Activated CD4-positive, alpha-beta T cell treated with anti-CD3 and anti-CD28 coated beads for 24 hours (primary cell): ENCODE data around the gene UBAC1.
"Not testable (repeated sequence)": the region's sequence is repeated elsewhere in the genome, so short reads cannot be mapped to it uniquely, and the experiment has no call there.

Experiments
- DNase-seq, 2 donors: peaks; one replicate each; pipeline ENCODE4 v3.0.0-alpha.2; 2020; ENCODE audit warnings: low read depth in 2 of 2

Gene UBAC1

DNA sequence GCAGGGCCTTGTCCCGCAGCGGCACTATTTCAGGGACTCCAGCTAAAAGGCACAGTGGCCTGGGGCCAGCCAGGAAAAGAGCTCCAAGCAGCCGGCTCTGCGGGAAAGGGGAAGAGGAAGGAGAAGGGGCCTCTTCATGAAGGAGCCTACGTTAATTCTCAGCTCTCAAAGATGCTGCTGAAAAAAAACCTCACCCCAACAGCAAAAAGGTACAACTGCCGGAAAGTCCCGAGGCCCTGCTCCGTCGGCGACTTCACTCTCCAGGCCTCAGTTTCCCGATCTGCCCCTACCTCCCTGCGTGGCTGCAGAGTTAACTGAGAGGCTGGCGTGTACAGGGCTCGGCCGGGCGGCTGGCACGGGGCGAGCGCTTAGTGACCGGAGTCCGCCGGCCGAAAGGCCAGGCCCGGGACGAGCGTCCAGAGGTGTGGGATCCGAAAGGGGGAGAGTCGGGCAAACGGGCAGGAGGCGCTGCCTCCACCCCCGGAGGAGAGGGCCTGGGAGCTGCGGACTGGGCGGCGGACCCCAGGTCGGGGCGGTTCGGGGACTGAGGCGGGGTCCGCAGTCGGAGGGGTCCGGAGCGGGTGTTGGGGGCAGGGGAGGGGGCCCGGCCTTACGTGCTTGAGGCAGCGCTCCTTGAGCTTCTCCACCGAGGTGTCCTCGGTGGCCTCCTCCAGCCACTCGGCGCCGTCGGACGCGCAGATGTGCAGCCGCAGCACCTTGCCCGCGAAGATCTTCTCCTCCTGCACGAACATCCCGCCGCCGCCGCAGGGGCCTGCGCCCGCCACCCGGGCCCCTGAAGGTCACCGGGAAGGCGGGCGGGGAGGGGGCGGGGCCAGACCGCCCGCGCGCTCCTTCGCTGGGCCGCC lies 529 bp downstream of the UBAC1 start:
- DNase-seq = no peak

DNA sequence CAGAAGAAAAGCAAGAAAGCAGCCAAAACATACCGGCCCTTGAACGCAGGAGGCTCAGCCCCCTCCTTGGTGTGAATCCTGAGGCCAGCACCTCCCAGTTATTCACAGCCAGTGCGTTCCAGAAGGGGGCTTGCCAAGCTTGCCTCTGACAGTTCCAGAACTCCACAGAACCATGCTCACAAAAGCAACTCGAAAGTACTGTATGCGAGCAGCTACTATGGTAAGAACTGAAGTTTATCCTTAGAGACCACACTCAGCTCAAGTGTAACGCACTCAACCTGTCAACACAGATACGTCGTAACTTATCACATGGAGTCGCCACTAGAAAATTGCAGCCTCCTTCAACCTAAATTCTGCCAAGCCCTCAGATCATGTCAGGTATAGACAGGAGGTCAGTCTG lies 1.4 kb downstream of the UBAC1 start:
- no peak for DNase-seq

DNA sequence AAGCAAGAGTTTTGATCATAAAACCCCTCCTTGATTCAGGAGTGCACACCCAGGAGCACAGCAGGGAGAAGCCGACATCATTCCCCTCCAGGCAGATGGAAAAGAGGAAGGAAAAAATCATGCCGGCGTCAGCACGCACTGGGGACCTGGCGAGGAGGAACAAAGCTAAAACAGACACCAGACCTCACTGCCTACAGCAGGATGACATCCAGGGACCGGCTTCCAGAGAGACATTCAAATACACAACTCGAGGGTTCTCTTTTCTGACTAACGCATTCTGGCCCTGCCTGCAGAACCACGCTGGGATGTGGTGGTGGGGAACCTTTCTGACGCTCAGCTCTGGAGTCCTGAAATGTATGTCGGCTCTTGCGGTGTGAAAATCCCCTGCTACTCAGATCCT lies 2.7 kb downstream of the UBAC1 start:
- no peak for DNase-seq

DNA sequence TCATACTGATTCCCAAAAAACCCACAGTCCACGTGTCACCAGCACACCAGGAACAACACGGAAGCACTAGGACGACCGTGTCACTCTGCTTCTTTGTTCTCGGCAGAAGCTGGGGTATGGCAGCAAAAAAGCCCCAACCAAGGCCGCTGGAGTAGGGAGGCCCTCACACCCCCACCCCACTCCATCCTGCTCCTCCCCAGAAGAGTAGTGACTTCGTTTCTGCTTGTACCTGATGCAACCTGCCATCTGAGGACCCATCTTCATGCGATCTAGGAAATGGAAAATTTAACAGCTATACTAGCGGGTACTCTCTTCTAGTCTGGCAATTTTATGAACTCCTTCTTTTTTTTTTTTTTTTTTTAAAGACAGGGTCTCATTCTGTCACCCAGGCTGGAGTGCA lies 3.7 kb downstream of the UBAC1 start:
- no peak for DNase-seq

DNA sequence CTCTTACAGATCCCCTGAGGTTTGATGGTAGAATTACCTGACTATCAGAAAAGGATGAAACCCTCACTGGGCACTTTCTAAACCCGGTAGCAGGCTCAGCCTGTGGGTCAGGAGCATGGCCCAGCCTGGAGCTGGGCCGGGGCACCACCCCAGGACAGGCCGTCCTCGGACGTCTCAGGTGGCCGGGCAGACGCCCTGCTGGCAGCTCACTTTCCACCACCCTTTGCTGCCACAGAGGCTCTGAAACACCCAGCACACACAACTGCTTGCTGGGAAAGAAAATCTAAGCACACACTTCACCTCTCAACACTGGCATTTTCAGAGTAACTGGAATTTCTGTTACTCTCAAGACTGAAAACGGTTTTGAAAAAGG lies 4.4 kb downstream of the UBAC1 start:
- no peak for DNase-seq

DNA sequence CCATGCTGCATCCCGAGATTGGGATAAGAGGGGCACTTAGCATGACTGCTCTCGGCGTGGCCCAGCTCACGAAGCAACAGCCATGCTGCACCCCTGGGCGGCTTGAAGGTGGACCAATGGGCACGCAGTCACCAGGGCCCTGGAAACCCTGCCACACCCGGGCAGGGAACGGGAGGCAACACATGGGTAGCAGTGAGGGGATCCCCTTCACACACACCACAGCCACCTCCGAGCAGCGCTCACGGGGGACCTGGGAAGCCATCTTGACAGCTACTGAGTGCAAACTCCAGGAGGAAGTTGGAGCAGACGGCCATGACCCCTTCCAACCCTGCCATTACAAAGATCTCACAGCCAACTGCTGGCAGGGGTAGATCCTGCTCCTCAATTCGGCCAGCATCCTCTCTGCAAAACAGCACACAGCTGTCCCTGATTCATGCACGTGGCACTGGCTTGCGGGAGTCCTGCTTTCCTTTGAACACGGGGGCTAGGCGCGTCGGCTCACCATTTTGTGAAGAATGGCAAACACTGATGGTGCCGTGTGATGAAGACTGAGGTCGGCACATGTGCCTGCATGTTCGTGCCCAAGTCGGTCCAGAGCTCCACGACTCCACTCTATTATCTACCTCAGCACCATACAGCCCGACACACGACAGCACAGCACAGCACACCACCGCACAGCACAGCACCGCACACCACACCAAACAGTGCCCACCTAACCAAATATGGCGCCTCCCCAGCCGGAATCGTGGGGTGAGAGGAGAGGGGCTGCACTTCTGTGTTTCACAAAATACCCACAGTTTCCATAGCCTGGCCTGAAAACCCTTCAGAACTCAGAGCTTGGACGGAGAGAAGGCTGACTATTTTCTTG lies 5.0 kb downstream of the UBAC1 start:
- DNase-seq = no peak

DNA sequence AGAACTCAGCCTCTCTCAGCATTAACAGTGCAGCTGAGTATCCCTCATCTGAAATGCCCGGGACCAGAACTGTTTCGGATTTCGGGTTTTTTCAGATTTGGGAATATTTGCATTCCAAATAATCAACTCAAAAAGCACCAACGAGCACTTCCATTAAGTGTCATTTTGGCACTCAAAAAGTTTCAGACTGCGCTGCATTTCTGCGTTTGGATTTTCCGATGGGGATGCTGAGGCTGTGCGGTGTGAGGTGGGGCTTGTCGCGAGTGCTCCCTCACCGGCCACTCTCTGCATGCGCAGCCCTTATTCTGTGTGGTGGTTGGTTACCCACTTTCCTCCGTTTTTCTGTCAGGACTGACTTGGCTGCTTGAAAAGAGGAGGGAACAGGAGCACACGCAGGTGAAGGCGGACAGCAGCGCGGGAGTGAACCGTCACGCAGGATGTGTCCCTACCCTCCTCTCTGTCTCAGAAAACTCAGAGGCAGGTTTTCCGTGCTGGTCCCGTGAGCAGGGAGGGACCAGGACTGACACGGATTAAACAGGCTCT lies 8.4 kb downstream of the UBAC1 start:
- DNase-seq = no peak

DNA sequence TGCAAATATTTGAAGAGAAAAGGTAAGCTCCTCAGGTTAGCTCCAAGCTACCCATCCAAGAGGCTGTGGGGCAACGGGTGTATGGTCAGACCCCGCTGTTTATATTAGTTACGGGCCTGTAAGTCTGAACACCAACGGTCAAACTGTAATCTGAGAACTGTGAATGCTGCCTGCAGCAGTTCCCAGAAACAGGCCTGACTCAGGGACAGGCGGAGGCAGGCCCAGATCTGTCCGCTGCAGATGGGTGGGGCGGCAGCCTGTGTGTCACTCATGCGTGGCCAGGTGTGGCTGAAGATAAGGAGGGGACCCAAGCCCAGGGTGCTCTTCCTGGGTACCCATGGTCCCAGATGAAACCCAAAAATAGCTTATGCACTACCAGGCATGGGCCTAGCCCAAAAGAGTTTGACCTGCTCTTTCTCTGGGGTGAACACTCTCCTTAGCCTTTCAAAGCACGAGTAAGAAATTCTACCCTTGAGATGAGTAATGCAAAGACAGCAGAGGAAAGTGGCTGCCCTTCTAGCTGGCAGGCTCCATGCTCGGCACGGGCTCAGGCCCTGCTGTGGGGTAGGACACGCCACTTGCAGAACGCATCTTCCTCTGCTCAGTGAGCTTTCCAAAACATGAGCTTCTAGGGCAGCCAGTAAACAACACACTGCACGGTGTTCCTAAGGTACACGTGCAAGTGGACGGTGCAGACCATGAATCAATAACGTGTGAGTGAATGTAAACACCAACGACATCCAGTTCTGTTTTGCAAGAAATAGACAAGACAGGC lies 9.1 kb downstream of the UBAC1 start:
- no peak for DNase-seq

DNA sequence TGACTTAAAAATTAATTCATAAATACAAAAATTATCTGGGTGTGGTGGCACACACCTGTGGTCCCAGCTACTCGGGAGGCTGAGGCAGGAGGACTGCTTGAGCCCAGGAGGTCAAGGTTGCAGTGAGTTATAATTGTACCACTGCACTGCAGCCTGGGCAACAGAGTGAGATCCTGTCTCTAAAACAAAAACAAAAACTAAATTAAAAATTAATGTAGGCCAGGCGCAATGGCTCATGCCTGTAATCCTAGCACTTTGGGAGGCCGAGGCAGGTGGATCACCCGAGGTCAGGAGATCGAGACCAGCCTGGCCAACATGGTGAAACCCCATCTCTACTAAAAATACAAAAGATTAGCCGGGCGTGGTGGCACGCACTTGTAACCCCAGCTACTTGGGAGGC lies 9.9 kb downstream of the UBAC1 start:
- not testable (repeated sequence) for DNase-seq

DNA sequence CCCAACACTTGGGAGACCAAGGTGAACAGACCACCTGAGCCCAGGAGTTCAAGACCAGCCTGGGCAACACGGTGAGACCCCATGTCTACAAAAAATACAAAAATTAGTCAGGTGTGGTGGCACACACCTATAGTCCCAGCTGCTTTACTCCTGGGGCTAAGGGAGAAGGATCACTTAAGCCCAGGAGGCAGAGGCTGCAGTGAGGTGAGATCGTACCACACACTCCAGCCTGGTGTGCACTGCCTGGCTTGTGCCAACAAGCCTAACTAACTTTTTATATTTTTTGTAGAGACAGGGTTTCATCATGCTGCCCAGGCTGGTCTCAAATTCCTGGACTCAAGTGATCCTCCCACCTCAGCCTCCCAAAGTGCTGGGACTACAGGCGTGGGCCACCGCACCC lies 10.3 kb downstream of the UBAC1 start:
- not testable (repeated sequence) for DNase-seq

DNA sequence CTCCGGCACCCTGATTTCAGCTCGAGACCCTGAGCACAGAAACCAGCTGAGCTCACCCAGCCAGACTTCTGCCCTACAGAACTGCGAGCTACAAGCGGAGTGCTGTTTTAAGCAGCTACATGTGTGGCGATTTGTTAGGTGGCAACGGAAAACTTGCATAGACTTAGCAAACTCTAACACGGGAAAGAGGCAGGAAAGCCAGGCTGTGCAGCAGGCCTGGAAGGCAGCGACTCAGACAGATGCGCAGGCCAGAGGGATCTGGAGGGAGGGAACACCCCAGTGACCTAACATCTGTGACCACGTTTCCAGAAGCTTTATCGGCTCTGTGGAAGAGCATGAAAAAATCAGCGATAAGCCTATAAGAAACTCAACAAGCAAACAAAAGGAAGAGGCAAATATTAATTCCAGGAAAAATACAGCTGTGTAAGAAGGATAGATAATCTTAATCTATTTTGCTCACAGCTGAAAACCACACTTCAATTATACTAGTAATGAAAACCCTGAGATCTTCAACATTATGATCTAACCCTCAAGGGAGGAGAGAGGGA lies 11.0 kb downstream of the UBAC1 start:
- no peak for DNase-seq

DNA sequence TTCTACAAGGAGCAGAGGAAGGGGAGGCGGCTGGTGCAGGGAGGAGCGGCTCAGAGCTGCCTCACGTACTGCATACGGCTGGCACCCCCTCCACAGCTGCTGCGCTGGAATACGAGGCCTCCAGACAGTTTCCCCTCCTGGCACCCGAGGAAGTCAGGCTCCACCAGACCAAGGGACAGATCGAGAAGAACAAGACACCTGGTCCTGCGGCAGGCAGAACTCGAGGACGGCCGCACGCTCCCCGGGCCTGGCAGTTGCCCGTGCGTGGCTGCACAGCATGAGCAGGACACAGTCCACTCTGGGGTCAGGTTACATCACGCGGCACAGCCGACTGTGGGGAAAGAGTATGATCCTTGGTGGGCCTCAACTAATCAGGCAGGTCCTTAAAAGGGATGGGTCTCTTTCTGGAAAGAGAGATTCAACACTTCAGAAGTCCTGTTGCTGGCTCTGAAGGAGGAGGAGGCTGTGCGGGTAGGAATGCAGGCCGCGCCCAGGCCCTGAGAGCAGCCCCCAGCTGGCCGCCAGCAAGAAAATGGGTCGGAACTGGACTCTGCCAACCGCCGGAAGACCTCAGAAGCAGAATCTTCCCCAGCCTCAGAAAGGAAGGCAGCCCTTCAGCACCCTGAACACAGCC lies 11.6 kb downstream of the UBAC1 start:
- DNase-seq = no peak

DNA sequence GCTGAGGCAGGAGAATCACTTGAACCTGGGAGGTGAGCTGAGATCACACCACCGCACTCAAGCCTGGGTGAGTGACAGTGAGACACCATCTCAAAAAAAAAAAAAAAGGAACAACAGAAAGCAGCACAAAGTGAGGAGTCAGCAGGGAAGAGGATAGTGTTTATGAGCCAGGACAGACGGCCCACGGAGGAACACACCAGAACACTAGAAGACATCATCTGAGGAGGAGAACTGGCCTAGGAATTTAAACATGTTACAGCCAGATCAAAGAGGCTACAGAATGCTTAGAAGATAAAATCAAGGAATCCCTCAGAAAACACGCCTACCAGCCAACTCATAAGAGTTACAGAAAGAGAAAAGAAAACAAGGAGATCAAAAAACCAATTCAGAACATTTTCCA lies 12.2 kb downstream of the UBAC1 start:
- DNase-seq = no peak

DNA sequence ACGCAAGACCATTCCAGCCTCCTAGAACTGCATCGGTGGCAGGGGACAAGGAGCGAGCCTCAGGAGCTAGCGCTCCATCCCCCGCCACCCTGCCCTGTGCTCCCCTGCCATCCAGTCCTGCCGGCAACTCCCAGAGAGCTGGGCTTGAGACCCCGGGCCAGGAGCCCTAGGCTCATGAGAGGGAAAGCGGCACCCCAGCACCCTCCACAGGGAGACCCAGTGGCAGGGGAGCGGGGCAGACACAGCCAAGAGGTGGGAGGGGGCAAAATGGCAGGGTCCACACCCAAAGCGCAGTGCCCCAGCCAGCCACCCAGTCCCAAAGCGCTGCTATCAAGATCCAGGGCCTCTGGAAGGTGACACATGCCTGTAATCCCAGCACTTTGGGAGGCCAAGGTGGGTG lies 12.7 kb downstream of the UBAC1 start:
- no peak for DNase-seq

DNA sequence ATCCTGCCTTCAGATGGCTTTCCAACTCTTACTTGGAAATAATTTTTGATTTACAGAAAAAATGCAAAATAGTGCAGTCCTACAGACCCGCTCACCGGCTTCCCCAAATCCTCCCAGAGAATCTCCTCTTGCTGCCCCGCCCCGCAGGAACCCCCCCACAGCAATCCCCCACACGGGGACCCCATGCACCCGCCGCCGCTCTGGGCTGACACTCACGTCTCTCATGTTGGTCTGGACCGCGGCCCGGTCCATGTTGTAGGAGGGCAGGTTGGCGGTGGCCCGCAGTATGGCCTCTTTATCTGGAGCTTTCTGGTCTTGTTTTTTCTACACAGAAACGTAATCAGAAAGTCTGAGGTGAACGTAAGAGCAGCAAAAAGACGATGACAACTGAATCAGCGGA lies 13.6 kb downstream of the UBAC1 start:
- DNase-seq = no peak

DNA sequence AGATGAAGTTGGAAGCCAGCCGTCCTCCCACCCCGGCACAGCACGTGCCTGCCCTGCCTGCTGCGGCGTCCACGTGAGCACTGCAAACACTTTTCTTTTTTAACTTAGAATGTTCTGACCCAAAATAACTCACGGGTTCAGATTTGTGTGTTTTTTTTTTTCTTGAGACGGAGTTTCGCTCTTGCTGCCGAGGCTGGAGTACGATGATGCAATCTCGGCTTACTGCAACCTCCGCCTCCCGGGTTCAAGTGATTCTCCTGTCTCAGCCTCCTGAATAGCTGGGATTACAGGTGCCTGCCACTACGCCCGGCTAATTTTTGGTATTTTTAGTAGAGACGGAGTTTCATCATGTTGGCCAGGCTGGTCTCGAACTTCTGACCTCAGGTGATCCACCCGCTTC lies 14.1 kb downstream of the UBAC1 start:
- not testable (repeated sequence) for DNase-seq

DNA sequence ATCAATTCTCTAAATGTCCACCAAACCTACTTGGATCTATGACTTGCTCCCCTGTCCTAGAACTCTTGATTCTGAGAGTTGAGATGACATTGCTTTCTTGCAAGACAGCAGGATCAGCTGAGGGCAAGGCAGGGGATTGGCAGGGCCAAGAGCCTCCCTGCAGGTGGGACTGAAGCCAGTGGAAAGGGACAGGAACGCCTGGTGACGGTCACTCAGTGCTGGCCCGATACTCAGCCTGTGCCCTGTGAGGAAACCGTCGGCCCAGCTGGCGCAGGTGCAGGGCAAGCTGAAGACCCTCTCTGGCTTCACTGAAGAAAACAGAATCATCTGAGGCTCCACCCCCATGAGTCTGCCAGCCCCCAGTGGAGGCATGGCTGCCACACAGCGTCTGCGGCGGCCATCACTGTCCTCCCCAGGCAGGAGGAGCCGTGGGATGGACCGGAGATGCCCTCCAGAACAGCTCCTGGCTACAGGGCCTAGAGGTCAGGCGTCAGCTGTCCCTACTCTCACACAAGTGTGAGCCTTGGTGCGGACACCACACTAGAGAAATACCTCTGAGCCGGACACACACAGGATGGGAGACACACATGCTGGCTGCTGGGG lies 14.7 kb downstream of the UBAC1 start:
- DNase-seq = no peak

DNA sequence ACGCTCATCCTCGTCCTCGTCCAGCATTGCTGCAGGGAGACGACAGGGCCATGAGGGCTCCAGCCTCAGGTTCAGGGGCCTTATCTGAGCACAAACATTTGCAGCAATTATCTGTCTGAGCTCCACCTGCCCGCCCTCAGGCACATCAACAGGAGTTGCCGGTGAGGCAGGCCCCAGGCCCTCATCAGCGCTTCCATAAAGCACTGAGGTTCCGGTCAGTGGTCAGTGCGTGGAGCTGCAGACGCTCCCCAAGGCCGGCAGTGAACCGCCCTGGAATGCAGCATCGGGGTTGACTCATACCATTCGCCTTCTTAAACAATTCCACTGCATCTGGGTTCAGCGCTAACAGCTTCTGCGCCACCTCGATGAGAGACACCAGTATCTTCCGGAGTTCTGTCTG lies 15.2 kb downstream of the UBAC1 start:
- DNase-seq = no peak

DNA sequence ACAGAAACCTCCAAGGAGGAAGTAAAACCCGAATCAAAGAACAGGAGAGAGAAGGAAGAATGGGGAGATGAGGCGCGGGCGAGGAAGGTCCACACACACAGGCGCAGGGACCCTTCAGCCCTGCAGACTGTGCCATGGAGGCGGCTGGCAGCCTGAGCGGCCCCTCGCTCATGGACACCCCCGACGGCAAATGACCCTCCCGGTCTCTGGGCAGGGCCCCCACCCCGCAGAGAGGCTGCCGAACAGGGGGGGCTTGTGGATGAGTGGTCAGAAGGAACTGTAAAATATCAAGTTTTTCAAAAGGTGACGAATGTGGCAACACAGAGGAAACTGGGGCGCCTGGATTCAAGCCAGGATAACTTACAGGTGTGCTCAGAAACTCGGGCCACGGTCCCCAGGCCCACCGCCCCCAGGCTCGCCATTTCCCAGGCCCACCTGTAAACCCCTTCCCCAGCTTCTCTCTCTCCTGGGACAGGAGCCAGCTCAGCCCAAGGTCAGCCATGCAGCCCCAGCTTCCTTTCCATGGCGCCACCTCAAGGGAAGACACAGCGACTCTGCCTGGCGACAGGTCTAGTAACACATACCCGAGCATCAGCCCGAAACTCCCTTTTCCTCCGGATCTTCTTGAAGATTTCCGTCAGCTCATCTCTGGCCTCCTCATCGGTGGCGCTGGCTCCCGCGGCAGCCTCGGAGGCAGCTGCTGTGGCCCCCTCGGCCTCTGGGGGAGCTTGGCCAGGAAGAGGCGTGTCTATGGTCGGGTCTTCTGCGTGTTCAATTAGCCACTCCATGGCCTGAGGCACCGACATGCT lies 16.5 kb downstream of the UBAC1 start:
- DNase-seq = no peak

DNA sequence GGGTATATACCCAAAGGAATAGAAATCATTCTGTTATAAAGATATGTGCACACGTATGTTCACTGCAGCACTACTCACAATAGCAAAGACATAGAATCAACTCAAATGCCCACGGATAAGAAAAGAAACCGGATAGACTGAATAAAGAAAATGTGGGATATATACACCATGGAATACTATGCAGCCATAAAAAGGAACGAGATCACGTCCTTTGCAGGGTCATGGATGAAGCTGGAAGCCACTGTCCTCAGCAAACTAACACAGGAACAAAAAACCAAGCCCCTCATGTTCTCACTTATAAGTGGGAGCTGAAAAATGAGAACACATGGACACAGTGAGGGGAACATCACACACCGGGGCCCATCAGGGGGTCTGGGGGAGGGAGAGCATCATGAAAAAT lies 17.6 kb downstream of the UBAC1 start:
- DNase-seq = not testable (repeated sequence)
